ENCODE measurements around the gene CNGA3.
"Not testable (repeated sequence)": the region's sequence is repeated elsewhere in the genome, so short reads cannot be mapped to it uniquely, and the experiment has no call there.

The CNGA3 gene

GRCh38 chr2:98404556-98405250, 58.4 kb downstream of the CNGA3 start:
- no peak for ATAC-seq

GRCh38 chr2:98405301-98405700, 59.0 kb downstream of the CNGA3 start:
- no peak for ATAC-seq

- ATAC-seq, result no peak
Measured at GRCh38 chr2:98408155-98408554, 61.9 kb downstream of the CNGA3 start.

GRCh38 chr2:98412751-98413458, 66.6 kb downstream of the CNGA3 start:
- ATAC-seq, result peak; percentile 74 to 81

GRCh38 chr2:98414246-98414645, 68.0 kb downstream of the CNGA3 start:
- not testable (repeated sequence) for ATAC-seq

GRCh38 chr2:98415719-98416248, 69.5 kb downstream of the CNGA3 start:
- not testable (repeated sequence) for ATAC-seq

GRCh38 chr2:98416383-98417159, 70.3 kb downstream of the CNGA3 start:
- no peak for ATAC-seq

- no peak for ATAC-seq
Measured at GRCh38 chr2:98419544-98419943, 73.3 kb downstream of the CNGA3 start.

- ATAC-seq, result no peak
Measured at GRCh38 chr2:98419977-98420725, 73.9 kb downstream of the CNGA3 start.

- ATAC-seq, result no peak
Measured at GRCh38 chr2:98422449-98422848, 76.2 kb downstream of the CNGA3 start.

GRCh38 chr2:98426771-98427170, 80.5 kb downstream of the CNGA3 start:
- ATAC-seq, result no peak

GRCh38 chr2:98432145-98432544, 85.9 kb downstream of the CNGA3 start:
- no peak for ATAC-seq

- no peak for ATAC-seq
Measured at GRCh38 chr2:98433363-98433964, 87.2 kb downstream of the CNGA3 start.

GRCh38 chr2:98434492-98434891, 88.2 kb downstream of the CNGA3 start:
- no peak for ATAC-seq

- ATAC-seq, result not testable (repeated sequence)
Measured at GRCh38 chr2:98435670-98436069, 89.4 kb downstream of the CNGA3 start.

- no peak for ATAC-seq
Measured at GRCh38 chr2:98436734-98437133, 90.5 kb downstream of the CNGA3 start.

GRCh38 chr2:98438190-98439133, 92.2 kb downstream of the CNGA3 start:
- peak; percentile 94 to 97 for ATAC-seq

GRCh38 chr2:98441706-98442450, 95.6 kb downstream of the CNGA3 start:
- no peak for ATAC-seq

- no peak for ATAC-seq
Measured at GRCh38 chr2:98442488-98442887, 96.2 kb downstream of the CNGA3 start.

All from activated CD4-positive, CD25-positive, alpha-beta regulatory T cell treated with anti-CD3 and anti-CD28 coated beads, Interleukin-2, amount 50 U/mL, for 24 hours (primary cell).